Measurements from ENCODE around the gene PLSCR4. TPM values are rescaled to one million over a fixed set of nuclear protein-coding genes. Genes with fewer than 3 reads are reported as not detected.

PLSCR4 gene
- total RNA-seq, 1 experiment from 2014 or later: 1.3 TPM

GRCh38 chr3:146187334-146187950 is 63.5 kb downstream of the PLSCR4 start:
- ChIA-PET CTCF (interaction anchor here (1.0 to 3.2 kb wide), 3 partner anchors 122 to 411 kb away, joined by 5 to 37 read pairs (median 7); no protein-coding TSS in a partner anchor), POLR2A (ENCODE audit: low non-redundant PET) (no interaction called here)
- no peaks in the 10 kb centered on the region for H3K27me3 ChIP-seq (replicated peaks; ENCODE audit: insufficient read depth, low read depth, low read length, poor library complexity)
- peaks cover 9% of the 10 kb centered on the region for H3K4me1 ChIP-seq (ENCODE audit: insufficient read depth, low read length, poor library complexity, severe bottlenecking)
- DNase-seq (ENCODE audit: low spot score): peak; percentile 54
- H3K36me3 ChIP-seq (ENCODE audit: insufficient read depth, low read length, poor library complexity, severe bottlenecking): no peaks in the 10 kb centered on the region
- no peak for TF ChIP-seq EZH2 (IDR thresholded peaks at IDR 0.05; ENCODE audit: borderline replicate concordance, low read depth, low read length, poor library complexity, severe bottlenecking)
- TF ChIP-seq CTCF (conservative IDR thresholded peaks at IDR 0.05; ENCODE audit: low read depth, low read length): peak; percentile 75
- H3K9me3 ChIP-seq (ENCODE audit: low read depth, low read length, poor library complexity, severe bottlenecking): no peaks in the 10 kb centered on the region
- H3K4me3 ChIP-seq (ENCODE audit: low read depth, low read length, poor library complexity, severe bottlenecking): no peak overlapping the region
- BruUV-seq (replicated peaks): no TSS peak
- H3K27ac ChIP-seq (ENCODE audit: low read depth, low read length, poor library complexity, severe bottlenecking): no peak overlapping the region
- intact Hi-C loops (cut with micrococcal nuclease; ENCODE audit: unreplicated experiment): loop anchor here (2.0 kb wide), 2 partner anchors 123 to 411 kb away; no protein-coding TSS in a partner anchor

- Histone ChIP-seq H3K27ac (ENCODE audit: low read depth, low read length, poor library complexity, severe bottlenecking) (no peak overlapping the region), H3K4me1 (ENCODE audit: insufficient read depth, low read length, poor library complexity, severe bottlenecking) (peaks cover 9% of the 10 kb centered on the region), H3K9me3 (ENCODE audit: low read depth, low read length, poor library complexity, severe bottlenecking) (no peaks in the 10 kb centered on the region), H3K36me3 (ENCODE audit: insufficient read depth, low read length, poor library complexity, severe bottlenecking) (no peaks in the 10 kb centered on the region), H3K27me3 (replicated peaks; ENCODE audit: insufficient read depth, low read depth, low read length, poor library complexity) (no peaks in the 10 kb centered on the region), H3K4me3 (ENCODE audit: low read depth, low read length, poor library complexity, severe bottlenecking) (no peak overlapping the region)
- ChIA-PET CTCF (interaction anchor here (1.6 kb wide), 1 partner anchor 119 kb away, joined by 7 read pairs; no protein-coding TSS in a partner anchor), POLR2A (ENCODE audit: low non-redundant PET) (no interaction called here)
- intact Hi-C loops (cut with micrococcal nuclease; ENCODE audit: unreplicated experiment): no loop called here
- DNase-seq (ENCODE audit: low spot score): no peak
- BruUV-seq (replicated peaks): no TSS peak
- TF ChIP-seq EZH2 (IDR thresholded peaks at IDR 0.05; ENCODE audit: borderline replicate concordance, low read depth, low read length, poor library complexity, severe bottlenecking) (no peak), CTCF (conservative IDR thresholded peaks at IDR 0.05; ENCODE audit: low read depth, low read length) (no peak)
Measured at GRCh38 chr3:146184241-146185015, 66.5 kb downstream of the PLSCR4 start.

GRCh38 chr3:146181216-146181615 is 69.7 kb downstream of the PLSCR4 start:
- intact Hi-C loops (cut with micrococcal nuclease; ENCODE audit: unreplicated experiment): loop anchor here (2.0 kb wide), 1 partner anchor 408 kb away; no protein-coding TSS in a partner anchor
- CTCF ChIA-PET: no interaction called here
- no peak overlapping the region for H3K4me3 ChIP-seq (ENCODE audit: low read depth, low read length, poor library complexity, severe bottlenecking)
- DNase-seq (ENCODE audit: low spot score): no peak
- no peaks in the 10 kb centered on the region for H3K27me3 ChIP-seq (replicated peaks; ENCODE audit: insufficient read depth, low read depth, low read length, poor library complexity)
- TF ChIP-seq CTCF (conservative IDR thresholded peaks at IDR 0.05; ENCODE audit: low read depth, low read length) (no peak), EZH2 (IDR thresholded peaks at IDR 0.05; ENCODE audit: borderline replicate concordance, low read depth, low read length, poor library complexity, severe bottlenecking) (no peak)
- H3K36me3 ChIP-seq (ENCODE audit: insufficient read depth, low read length, poor library complexity, severe bottlenecking): no peaks in the 10 kb centered on the region
- peaks cover 9% of the 10 kb centered on the region for H3K4me1 ChIP-seq (ENCODE audit: insufficient read depth, low read length, poor library complexity, severe bottlenecking)
- H3K9me3 ChIP-seq (ENCODE audit: low read depth, low read length, poor library complexity, severe bottlenecking): no peaks in the 10 kb centered on the region
- BruUV-seq (replicated peaks): no TSS peak
- H3K27ac ChIP-seq (ENCODE audit: low read depth, low read length, poor library complexity, severe bottlenecking): no peak overlapping the region
- POLR2A ChIA-PET (ENCODE audit: low non-redundant PET): no interaction called here
